Coronary artery (tissue), 2 donors: Measurements from ENCODE around the gene HIPK2.

ENCODE experiments used
- DNase-seq: peaks from one replicate; pipeline ENCODE4 v3.0.0-alpha.2; 2017; ENCODE audit warnings: low spot score
- H3K27ac ChIP-seq, 2 donors: fragments of 200-600 bp; sonication (generic); one replicate each; pipeline ENCODE4 v1.5.1; 2016 to 2019
- H3K4me3 ChIP-seq: fragments of 200-600 bp; sonication (generic); 2 replicates; pipeline ENCODE4 v1.5.1; 2016; ENCODE audit warnings: mild to moderate bottlenecking, moderate library complexity
- TF ChIP-seq, protein P1 (sequence below): fragments of 200-600 bp; sonication (generic); IDR thresholded peaks from one replicate; pipeline ENCODE4 v1.5.1; 2019; ENCODE audit warnings: antibody characterized with exemption

Gene HIPK2

DNA sequence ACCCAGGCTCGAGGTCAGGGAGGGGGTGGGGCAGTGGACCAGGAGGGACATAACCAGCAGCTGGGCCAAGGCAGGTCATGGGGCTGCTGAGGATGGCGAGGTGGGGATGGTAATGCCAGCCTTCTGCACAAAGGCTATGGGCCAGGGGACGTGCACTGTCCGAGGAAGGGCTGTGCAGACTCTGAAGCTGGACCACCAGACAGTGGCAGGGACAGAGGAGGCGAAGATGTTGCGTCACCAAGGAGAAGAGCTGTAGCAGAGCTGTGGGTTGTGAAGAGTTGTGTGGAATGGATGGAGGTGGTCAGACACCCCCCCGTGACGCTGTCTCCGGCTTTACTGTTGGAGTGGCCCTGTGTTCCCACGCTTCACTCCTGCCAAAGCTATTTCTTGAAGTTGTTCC is 252.6 kb downstream of the HIPK2 start:
- TF ChIP-seq, protein P1, sequence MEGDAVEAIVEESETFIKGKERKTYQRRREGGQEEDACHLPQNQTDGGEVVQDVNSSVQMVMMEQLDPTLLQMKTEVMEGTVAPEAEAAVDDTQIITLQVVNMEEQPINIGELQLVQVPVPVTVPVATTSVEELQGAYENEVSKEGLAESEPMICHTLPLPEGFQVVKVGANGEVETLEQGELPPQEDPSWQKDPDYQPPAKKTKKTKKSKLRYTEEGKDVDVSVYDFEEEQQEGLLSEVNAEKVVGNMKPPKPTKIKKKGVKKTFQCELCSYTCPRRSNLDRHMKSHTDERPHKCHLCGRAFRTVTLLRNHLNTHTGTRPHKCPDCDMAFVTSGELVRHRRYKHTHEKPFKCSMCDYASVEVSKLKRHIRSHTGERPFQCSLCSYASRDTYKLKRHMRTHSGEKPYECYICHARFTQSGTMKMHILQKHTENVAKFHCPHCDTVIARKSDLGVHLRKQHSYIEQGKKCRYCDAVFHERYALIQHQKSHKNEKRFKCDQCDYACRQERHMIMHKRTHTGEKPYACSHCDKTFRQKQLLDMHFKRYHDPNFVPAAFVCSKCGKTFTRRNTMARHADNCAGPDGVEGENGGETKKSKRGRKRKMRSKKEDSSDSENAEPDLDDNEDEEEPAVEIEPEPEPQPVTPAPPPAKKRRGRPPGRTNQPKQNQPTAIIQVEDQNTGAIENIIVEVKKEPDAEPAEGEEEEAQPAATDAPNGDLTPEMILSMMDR: no peak
- H3K27ac ChIP-seq: no peak overlapping the region

DNA sequence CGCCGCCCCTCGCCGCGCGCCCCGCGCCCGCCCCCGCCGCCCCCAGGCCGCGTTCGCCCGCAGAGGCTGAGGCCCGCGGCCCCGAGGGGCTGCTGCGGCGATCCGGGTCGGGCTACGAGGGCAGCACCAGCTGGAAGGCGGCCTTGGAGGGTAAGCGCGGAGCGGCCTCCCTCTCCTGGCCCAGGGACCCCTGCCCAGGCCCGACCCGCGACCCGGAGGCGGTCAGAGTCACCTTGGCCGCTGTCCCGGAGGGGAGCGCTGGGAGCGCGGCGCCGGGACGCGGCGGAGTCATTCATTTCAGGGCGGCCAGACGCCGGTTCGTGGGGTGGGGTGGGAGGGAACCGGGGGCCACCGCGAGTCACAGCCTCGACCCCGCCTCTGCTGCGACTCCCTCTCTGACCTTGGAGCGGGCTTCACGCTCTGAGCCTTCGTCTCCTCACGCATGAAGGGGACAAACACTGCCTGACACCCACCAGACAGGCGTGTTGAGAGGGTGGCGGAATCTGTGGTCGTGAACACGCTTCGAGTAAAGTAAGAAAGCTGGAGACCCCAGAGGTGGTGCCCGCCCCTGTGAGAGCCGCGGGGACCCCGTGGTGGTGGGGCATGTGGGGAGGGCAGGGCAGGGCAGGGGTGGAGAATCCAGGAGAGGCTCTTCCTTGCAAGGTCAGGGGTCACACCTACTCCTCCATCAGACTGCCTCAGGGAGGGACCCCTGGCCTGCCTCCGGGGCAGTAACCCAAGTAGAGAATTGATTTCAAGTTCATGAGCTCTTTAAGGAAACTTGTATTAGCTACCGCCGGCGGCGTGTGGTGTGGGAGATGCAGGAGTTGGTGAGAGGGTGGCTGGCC is 253.6 kb downstream of the HIPK2 start:
- DNase-seq: no peak
- TF ChIP-seq, protein P1: no peak
- H3K4me3 ChIP-seq: peak overlapping the region; percentile 56
- H3K27ac ChIP-seq: no peak overlapping the region

More for the DNA sequence above, 252.6 kb downstream of the HIPK2 start:
- H3K4me3 ChIP-seq: no peak overlapping the region
- no peak for DNase-seq

DNA sequence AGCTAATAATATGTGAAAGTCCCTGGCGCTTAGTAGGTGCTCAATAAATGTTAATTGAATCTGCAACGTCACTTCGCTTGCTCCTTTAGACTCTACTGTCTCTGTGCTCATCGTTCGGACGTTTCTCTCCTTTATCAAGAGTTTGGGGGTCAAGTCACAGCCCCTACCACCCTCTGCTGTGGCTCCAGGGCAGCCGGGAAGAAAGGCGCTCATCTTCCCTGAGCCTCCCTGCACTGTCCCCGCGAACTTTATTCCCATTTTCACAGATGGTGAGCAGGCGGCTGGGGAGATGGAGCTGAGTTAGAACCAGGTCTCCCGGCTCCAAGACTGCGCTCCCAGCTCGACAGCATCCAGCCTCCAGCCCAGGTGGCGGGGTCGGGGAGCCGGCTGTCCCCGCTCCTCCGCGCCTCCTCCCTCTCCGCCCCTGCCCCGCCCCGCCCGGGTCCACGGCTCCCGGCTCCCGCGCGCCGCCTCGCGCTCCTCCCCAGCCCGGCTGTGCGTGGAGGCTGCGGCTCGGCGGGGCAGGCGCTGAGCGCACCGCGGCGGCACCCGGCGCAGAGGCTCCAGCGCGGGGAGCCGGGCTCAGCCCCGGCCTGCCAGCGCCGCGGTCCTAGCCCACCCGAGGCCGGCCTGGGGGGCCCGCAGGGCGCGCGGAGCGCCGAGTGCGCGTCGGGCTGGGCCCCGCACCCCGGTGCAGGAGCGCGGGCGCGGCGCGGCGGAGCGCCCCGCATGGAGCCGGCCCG is 254.4 kb downstream of the HIPK2 start, which contains the start of gene CLEC2L:
Gene CLEC2L, plus strand, starts transcription at position 487 of the 743 bp plus-strand sequence. Its CDS starts 243 bp downstream, at position 730.
- peak within 1 kb of the TSS; percentile 56 for H3K4me3 ChIP-seq
- DNase-seq: no peak

DNA sequence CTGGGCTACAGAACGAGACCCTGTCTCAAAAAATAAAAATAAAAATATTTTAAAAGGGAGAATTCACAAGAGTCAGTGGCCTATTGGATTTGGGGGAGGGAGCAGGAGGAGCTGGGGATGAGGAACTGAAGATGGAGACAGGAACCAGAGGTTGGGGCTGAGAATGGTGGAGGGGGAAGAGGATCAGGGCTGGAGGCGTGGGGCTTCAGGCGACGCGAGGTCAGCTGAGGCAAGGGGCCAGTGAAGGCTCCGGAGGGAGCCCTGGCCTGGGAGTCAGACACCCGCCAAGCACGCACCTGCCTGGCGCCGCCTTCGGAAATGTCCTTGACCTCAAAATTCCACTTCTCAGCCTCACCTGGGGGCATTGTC is 255.0 kb downstream of the HIPK2 start:
- DNase-seq: no peak
- TF ChIP-seq, protein P1: no peak
- Histone ChIP-seq H3K4me3 (no peak overlapping the region), H3K27ac (no peak overlapping the region)

More for the DNA sequence above, 254.4 kb downstream of the HIPK2 start, which contains the start of gene CLEC2L:
- no peak within 1 kb of the TSS for H3K27ac ChIP-seq
- TF ChIP-seq, protein P1: no peak

DNA sequence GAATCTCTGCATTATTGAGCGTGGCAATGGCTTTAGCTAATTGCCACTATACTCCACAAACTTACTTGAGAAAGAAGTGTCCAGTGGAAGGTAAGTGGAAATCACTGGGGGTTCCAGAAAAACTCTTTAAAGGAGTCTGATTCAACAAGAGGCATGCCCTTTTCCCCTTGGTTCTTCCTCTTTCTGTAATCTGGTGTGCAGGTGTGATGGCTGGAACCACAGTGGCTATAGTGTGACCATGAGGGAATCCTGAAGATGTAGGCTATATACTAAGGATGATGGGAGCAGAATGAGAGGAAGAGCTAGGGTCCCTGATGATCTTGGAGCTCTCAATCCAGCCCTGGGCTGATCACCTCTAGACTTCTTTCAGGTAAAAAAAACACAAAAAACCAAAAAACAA is 256.4 kb downstream of the HIPK2 start:
- no peak overlapping the region for H3K27ac ChIP-seq
- no peak for DNase-seq
- TF ChIP-seq, protein P1: no peak
- no peak overlapping the region for H3K4me3 ChIP-seq

DNA sequence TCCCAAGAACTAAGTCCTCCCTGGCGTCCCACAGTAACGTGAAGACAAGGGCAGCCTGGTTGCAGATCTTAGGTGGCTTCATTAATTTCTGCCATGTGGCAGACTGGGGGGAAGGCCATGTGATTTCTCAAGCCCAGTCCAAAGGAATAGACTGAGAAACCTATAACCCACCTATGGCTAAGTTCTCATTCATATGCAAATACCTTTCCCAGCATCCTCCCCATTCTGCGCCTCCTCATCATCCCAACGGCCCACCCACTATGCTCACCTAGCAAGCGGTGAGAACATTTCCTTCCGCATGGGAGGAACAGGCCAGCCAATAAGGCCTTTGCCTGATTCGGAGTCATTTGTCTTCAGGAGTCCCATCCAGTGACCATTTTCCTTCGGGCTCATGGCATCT is 262.5 kb downstream of the HIPK2 start:
- DNase-seq: no peak
- Histone ChIP-seq H3K27ac (no peak overlapping the region), H3K4me3 (no peak overlapping the region)
- TF ChIP-seq, protein P1: no peak
